Measurements from ENCODE around the gene C16orf74.

The C16orf74 gene

GRCh38 chr16:85757341-85757822, 6.5 kb upstream of the C16orf74 start:
- peak; percentile 27 for ATAC-seq
- no peak for TF ChIP-seq ZFP3 (CRISPR knock-in tag; IDR thresholded peaks at IDR 0.05)
- TF ChIP-seq, protein P1, sequence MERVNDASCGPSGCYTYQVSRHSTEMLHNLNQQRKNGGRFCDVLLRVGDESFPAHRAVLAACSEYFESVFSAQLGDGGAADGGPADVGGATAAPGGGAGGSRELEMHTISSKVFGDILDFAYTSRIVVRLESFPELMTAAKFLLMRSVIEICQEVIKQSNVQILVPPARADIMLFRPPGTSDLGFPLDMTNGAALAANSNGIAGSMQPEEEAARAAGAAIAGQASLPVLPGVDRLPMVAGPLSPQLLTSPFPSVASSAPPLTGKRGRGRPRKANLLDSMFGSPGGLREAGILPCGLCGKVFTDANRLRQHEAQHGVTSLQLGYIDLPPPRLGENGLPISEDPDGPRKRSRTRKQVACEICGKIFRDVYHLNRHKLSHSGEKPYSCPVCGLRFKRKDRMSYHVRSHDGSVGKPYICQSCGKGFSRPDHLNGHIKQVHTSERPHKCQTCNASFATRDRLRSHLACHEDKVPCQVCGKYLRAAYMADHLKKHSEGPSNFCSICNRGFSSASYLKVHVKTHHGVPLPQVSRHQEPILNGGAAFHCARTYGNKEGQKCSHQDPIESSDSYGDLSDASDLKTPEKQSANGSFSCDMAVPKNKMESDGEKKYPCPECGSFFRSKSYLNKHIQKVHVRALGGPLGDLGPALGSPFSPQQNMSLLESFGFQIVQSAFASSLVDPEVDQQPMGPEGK (CRISPR knock-in tag; IDR thresholded peaks at IDR 0.05; ENCODE audit: borderline replicate concordance) = no peak
- TF ChIP-seq POU6F1 (CRISPR knock-in tag; IDR thresholded peaks at IDR 0.05; ENCODE audit: borderline replicate concordance, low read depth) = no peak
- no peak for TF ChIP-seq RARB (CRISPR knock-in tag; IDR thresholded peaks at IDR 0.05)
- TF ChIP-seq CSDC2 (CRISPR knock-in tag; IDR thresholded peaks at IDR 0.05) = no peak
- no peak for TF ChIP-seq TCF4 (CRISPR knock-in tag; IDR thresholded peaks at IDR 0.05; ENCODE audit: borderline replicate concordance)
- no peak for TF ChIP-seq OSR1 (CRISPR knock-in tag; IDR thresholded peaks at IDR 0.05)
- TF ChIP-seq BACH2 (CRISPR knock-in tag; IDR thresholded peaks at IDR 0.05; ENCODE audit: borderline replicate concordance) = no peak
- no peak for TF ChIP-seq ZNF70 (CRISPR knock-in tag; IDR thresholded peaks at IDR 0.05)
- TF ChIP-seq ZFP30 (CRISPR knock-in tag; IDR thresholded peaks at IDR 0.05) = no peak
- TF ChIP-seq ARNTL (CRISPR knock-in tag; IDR thresholded peaks at IDR 0.05; ENCODE audit: borderline replicate concordance, low read depth) = no peak
- TF ChIP-seq PPARA (CRISPR knock-in tag; IDR thresholded peaks at IDR 0.05; ENCODE audit: borderline replicate concordance) = no peak
- no peak for TF ChIP-seq SNAI2 (CRISPR knock-in tag; IDR thresholded peaks at IDR 0.05)
- TF ChIP-seq TOX (CRISPR knock-in tag; IDR thresholded peaks at IDR 0.05; ENCODE audit: borderline replicate concordance) = no peak
- TF ChIP-seq, protein P2, sequence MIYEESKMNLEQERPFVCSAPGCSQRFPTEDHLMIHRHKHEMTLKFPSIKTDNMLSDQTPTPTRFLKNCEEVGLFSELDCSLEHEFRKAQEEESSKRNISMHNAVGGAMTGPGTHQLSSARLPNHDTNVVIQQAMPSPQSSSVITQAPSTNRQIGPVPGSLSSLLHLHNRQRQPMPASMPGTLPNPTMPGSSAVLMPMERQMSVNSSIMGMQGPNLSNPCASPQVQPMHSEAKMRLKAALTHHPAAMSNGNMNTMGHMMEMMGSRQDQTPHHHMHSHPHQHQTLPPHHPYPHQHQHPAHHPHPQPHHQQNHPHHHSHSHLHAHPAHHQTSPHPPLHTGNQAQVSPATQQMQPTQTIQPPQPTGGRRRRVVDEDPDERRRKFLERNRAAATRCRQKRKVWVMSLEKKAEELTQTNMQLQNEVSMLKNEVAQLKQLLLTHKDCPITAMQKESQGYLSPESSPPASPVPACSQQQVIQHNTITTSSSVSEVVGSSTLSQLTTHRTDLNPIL (CRISPR knock-in tag; IDR thresholded peaks at IDR 0.05; ENCODE audit: low read depth) = no peak
- TF ChIP-seq, protein P3, sequence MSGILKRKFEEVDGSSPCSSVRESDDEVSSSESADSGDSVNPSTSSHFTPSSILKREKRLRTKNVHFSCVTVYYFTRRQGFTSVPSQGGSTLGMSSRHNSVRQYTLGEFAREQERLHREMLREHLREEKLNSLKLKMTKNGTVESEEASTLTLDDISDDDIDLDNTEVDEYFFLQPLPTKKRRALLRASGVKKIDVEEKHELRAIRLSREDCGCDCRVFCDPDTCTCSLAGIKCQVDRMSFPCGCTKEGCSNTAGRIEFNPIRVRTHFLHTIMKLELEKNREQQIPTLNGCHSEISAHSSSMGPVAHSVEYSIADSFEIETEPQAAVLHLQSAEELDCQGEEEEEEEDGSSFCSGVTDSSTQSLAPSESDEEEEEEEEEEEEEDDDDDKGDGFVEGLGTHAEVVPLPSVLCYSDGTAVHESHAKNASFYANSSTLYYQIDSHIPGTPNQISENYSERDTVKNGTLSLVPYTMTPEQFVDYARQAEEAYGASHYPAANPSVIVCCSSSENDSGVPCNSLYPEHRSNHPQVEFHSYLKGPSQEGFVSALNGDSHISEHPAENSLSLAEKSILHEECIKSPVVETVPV (CRISPR knock-in tag; IDR thresholded peaks at IDR 0.05) = no peak
- TF ChIP-seq TSHZ2 (CRISPR knock-in tag; IDR thresholded peaks at IDR 0.05) = no peak
- TF ChIP-seq ZC3H10 (CRISPR knock-in tag; IDR thresholded peaks at IDR 0.05) = no peak
- no peak for TF ChIP-seq ZNF565 (CRISPR knock-in tag; conservative IDR thresholded peaks at IDR 0.05; ENCODE audit: low read depth)

- TF ChIP-seq ARNTL (CRISPR knock-in tag; IDR thresholded peaks at IDR 0.05; ENCODE audit: borderline replicate concordance, low read depth) = no peak
- TF ChIP-seq, protein P2 (CRISPR knock-in tag; IDR thresholded peaks at IDR 0.05; ENCODE audit: low read depth) = no peak
- TF ChIP-seq OSR1 (CRISPR knock-in tag; IDR thresholded peaks at IDR 0.05) = no peak
- TF ChIP-seq ZFP3 (CRISPR knock-in tag; IDR thresholded peaks at IDR 0.05) = no peak
- no peak for TF ChIP-seq TSHZ2 (CRISPR knock-in tag; IDR thresholded peaks at IDR 0.05)
- TF ChIP-seq ZNF565 (CRISPR knock-in tag; conservative IDR thresholded peaks at IDR 0.05; ENCODE audit: low read depth) = no peak
- TF ChIP-seq TOX (CRISPR knock-in tag; IDR thresholded peaks at IDR 0.05; ENCODE audit: borderline replicate concordance) = no peak
- no peak for TF ChIP-seq ZNF70 (CRISPR knock-in tag; IDR thresholded peaks at IDR 0.05)
- no peak for ATAC-seq
These were observed 5.3 kb upstream of the C16orf74 start for GRCh38 chr16:85755929-85756768.
